Osteocyte (in vitro differentiated cells): Measurements from ENCODE around the gene PRELID3B. TPM values are rescaled to one million over a fixed set of nuclear protein-coding genes. Genes with fewer than 3 reads are reported as not detected.

ENCODE experiments used
- DNase-seq: peaks from one replicate; pipeline ENCODE4 v3.0.0; 2021; ENCODE audit warnings: mixed read lengths; ENCODE audit not compliant: unreplicated experiment; ENCODE audit errors: extremely low spot score
- H3K27ac Mint-ChIP-seq: one replicate; pipeline ENCODE4 v1.8.0; 2021; ENCODE audit warnings: mild to moderate bottlenecking, mixed read lengths; ENCODE audit not compliant: unreplicated experiment
- H3K27me3 Mint-ChIP-seq: one replicate; pipeline ENCODE4 v1.8.0; 2021; ENCODE audit warnings: mixed read lengths; ENCODE audit not compliant: unreplicated experiment
- H3K36me3 Mint-ChIP-seq: one replicate; pipeline ENCODE4 v1.8.0; 2021; ENCODE audit warnings: mixed read lengths; ENCODE audit not compliant: unreplicated experiment
- H3K4me1 Mint-ChIP-seq: one replicate; pipeline ENCODE4 v1.8.0; 2021; ENCODE audit warnings: mixed read lengths; ENCODE audit not compliant: unreplicated experiment
- H3K4me3 Mint-ChIP-seq: one replicate; pipeline ENCODE4 v1.8.0; 2021; ENCODE audit warnings: mild to moderate bottlenecking, moderate library complexity, mixed read lengths; ENCODE audit not compliant: unreplicated experiment
- H3K9me3 Mint-ChIP-seq: one replicate; pipeline ENCODE4 v1.8.0; 2021; ENCODE audit warnings: mixed read lengths; ENCODE audit not compliant: unreplicated experiment
- total RNA-seq: library from RNA; stranded (reverse); gene quantifications from 2 replicates; pipeline ENCODE4 v1.2.1, GENCODE V29; 2021
- TF ChIP-seq, protein P1 (sequence below): fragments of 200-600 bp; sonication (generic); IDR thresholded peaks from 2 replicates; pipeline ENCODE4 v1.5.0; 2021; ENCODE audit warnings: antibody characterized with exemption, mild to moderate bottlenecking, moderate library complexity

Gene PRELID3B
- total RNA-seq, 1 donor from 2014 or later: 45.1 TPM

DNA sequence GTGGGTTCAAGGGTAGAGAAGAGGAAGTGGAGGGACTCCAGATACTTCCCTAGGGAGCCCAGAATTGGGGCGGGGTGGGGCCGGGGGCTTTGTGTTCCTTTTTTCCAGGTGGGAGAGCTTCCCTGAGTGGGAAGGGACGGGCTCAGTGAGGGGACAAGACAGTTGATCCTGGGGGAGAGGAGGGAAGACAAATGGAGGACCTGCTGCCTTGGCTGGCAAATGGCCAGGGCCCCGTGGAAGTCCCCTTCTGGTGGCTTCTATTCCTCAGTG is 38.2 kb downstream of the PRELID3B start:
- Mint-ChIP-seq H3K9me3 (no peaks in the 10 kb centered on the region), H3K4me3 (no peak overlapping the region), H3K27me3 (no peaks in the 10 kb centered on the region), H3K4me1 (peaks cover 2% of the 10 kb centered on the region), H3K27ac (no peak overlapping the region), H3K36me3 (no peaks in the 10 kb centered on the region)
- DNase-seq: no peak
- TF ChIP-seq, protein P1, sequence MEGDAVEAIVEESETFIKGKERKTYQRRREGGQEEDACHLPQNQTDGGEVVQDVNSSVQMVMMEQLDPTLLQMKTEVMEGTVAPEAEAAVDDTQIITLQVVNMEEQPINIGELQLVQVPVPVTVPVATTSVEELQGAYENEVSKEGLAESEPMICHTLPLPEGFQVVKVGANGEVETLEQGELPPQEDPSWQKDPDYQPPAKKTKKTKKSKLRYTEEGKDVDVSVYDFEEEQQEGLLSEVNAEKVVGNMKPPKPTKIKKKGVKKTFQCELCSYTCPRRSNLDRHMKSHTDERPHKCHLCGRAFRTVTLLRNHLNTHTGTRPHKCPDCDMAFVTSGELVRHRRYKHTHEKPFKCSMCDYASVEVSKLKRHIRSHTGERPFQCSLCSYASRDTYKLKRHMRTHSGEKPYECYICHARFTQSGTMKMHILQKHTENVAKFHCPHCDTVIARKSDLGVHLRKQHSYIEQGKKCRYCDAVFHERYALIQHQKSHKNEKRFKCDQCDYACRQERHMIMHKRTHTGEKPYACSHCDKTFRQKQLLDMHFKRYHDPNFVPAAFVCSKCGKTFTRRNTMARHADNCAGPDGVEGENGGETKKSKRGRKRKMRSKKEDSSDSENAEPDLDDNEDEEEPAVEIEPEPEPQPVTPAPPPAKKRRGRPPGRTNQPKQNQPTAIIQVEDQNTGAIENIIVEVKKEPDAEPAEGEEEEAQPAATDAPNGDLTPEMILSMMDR: no peak

DNA sequence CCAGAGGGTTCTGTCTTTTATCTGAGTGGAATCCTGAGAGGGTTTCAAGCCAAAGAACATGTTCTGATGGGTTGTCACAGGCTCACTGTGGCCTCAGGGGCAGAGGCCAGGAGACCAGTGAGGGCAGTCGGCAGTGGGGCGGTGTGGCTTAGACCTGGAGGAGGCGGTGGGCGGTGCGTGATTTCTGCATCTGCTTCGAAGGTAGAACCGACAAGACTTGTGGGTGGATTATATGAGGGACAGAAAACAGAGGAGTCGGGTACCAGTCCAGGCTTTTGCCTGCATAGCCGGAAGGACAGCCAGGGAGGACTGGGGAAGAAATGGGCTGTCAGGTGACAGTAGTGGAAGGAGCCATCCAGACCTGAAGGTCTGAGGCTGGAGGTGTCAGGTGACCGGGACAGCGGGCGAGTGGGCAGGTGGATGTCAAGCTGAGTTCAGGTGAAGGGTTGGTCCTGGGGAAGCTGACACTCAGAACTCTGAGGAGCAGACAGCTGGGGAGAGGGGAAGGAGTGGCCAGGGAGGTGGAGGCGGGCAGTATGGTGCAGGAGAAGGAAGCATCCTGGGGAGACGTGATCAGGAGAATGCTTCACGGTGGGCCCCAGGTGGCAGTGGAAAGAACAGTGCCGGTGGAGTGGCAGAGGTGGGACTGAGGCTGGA is 38.6 kb downstream of the PRELID3B start:
- peaks cover 2% of the 10 kb centered on the region for H3K4me1 Mint-ChIP-seq
- H3K27ac Mint-ChIP-seq: peak overlapping the region; percentile 67
- no peak overlapping the region for H3K4me3 Mint-ChIP-seq
- H3K36me3 Mint-ChIP-seq: no peaks in the 10 kb centered on the region
- DNase-seq: no peak
- no peaks in the 10 kb centered on the region for H3K27me3 Mint-ChIP-seq
- TF ChIP-seq, protein P1: no peak
- H3K9me3 Mint-ChIP-seq: no peaks in the 10 kb centered on the region

DNA sequence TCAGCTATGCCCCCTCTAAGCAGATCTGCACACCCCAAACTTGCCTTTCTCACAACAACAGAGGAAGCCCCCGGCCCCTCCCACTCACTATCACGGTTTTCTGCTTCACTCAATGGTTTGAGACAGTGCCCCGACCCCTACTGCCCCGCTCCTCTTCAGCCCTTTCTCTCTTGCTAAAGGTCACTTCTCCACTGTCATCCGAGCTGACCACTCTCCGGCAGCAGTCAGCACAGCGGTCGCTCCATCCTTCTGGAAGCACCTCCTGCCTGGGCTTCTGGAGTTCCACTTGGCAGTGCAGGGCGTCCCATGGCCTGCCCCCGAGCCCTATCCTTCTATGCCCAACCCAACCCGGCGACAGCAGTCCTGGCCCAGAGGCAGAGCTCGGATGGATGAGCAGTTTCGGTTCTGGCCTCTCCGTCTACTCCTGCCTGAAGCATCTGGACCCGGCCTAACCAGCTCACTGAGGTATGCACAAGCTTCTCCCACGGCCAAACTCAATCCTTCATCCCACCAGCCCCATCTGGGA is 39.6 kb downstream of the PRELID3B start:
- Mint-ChIP-seq H3K4me3 (no peak overlapping the region), H3K4me1 (peaks cover 2% of the 10 kb centered on the region), H3K27ac (no peak overlapping the region), H3K27me3 (no peaks in the 10 kb centered on the region), H3K9me3 (no peaks in the 10 kb centered on the region), H3K36me3 (no peaks in the 10 kb centered on the region)
- no peak for DNase-seq
- TF ChIP-seq, protein P1: no peak

DNA sequence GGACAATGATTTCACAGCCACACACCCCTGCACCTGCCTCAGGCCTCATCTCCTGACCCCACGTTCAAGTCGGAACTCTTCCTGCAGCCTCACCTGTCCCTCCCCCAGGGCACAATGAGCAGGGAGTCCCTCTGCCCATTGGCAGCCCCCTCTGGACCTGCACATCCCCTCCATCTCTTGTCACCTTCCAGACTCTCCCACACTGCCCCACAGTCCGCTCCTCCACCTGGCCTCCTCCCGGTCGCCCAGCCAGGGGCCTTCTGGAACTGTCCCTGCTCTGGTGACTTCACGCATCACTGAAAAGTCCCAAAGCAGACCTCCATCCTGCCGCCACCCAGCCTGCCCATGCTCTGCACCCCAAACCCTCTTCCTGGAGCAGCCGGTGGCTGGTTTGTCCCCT is 40.2 kb downstream of the PRELID3B start:
- no peak overlapping the region for H3K27ac Mint-ChIP-seq
- TF ChIP-seq, protein P1: no peak
- no peaks in the 10 kb centered on the region for H3K9me3 Mint-ChIP-seq

DNA sequence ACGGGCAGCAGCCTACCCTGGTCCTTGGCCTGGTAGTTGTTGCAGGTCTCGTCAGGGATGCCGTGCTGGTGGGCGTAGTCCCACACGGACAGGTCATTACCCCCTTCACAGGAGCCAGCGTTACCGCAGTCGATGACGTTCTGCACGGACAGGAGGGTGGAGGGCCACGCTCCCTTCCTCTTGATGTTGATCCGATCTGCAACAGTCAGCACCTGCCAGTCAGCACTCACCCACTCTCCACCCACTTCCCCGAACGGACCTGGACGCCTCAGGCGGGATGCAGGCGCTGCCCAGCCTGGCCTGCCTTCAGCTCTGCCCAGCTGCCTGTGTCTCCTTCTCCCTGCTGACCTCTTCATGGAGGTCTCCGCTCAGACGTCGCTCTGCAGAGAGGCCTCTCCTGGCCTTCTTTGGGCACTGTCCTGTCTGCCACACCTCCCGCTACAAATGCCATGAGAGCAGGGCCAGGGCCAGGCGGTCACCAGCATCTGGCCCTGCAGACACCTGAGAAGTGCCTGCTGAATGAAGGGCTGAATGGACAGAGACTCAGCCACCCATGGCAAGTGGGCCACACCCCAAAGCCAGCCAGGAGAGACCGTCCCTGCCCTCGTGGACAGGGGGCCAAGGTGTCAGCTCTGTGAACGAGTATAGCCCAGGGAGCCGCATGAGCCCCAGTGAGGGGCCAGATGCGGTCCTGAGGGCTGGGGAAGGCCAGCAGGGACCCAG is 41.0 kb downstream of the PRELID3B start:
- no peak overlapping the region for H3K27ac Mint-ChIP-seq
- no peaks in the 10 kb centered on the region for H3K27me3 Mint-ChIP-seq
- H3K36me3 Mint-ChIP-seq: peaks cover under 1% of the 10 kb centered on the region
- no peak for DNase-seq
- TF ChIP-seq, protein P1: no peak
- H3K4me1 Mint-ChIP-seq: peaks cover 2% of the 10 kb centered on the region
- H3K4me3 Mint-ChIP-seq: no peak overlapping the region
- H3K9me3 Mint-ChIP-seq: no peaks in the 10 kb centered on the region

More for the DNA sequence above, 40.2 kb downstream of the PRELID3B start:
- H3K36me3 Mint-ChIP-seq: no peaks in the 10 kb centered on the region
- peaks cover 2% of the 10 kb centered on the region for H3K4me1 Mint-ChIP-seq
- no peaks in the 10 kb centered on the region for H3K27me3 Mint-ChIP-seq
- H3K4me3 Mint-ChIP-seq: no peak overlapping the region
- DNase-seq: no peak
